Activated naive CD4-positive, alpha-beta T cell treated with anti-CD3 and anti-CD28 coated beads for 36 hours (primary cell): Measurements from ENCODE around the gene CTSF. TPM values are rescaled to one million over a fixed set of nuclear protein-coding genes. Genes with fewer than 3 reads are reported as not detected.
"Not testable (repeated sequence)": the region's sequence is repeated elsewhere in the genome, so short reads cannot be mapped to it uniquely, and the experiment has no call there.

Experiments
- CTCF ChIA-PET: fragments of 350-600 bp; sonication (Branson Sonifier 250); formaldehyde crosslinking; loops from one replicate; lab custom pipeline; 2021; ENCODE audit warnings: antibody characterized with exemption; lab: Charles Lee
- DNase-seq: peaks from one replicate; pipeline ENCODE4 v3.0.0-alpha.2; 2020
- H3K27ac Mint-ChIP-seq: one replicate; pipeline ENCODE4 v1.8.0; 2021; ENCODE audit warnings: mild to moderate bottlenecking, mixed read lengths
- H3K27me3 Mint-ChIP-seq: one replicate; pipeline ENCODE4 v1.8.0; 2021; ENCODE audit warnings: low read depth, mixed read lengths
- H3K36me3 Mint-ChIP-seq: one replicate; pipeline ENCODE4 v1.8.0; 2021; ENCODE audit warnings: low read depth, mixed read lengths
- H3K4me1 Mint-ChIP-seq: one replicate; pipeline ENCODE4 v1.8.0; 2021; ENCODE audit warnings: low read depth, mixed read lengths
- H3K4me3 Mint-ChIP-seq: one replicate; pipeline ENCODE4 v1.8.0; 2021; ENCODE audit warnings: mild to moderate bottlenecking, moderate library complexity, mixed read lengths
- H3K9me3 Mint-ChIP-seq: one replicate; pipeline ENCODE4 v1.8.0; 2021; ENCODE audit warnings: mixed read lengths
- intact Hi-C: fragments of 100-400 bp; cut with micrococcal nuclease; formaldehyde crosslinking; loops from one replicate; pipeline ENCODE4 v1.15.1; 2023
- total RNA-seq, 2 experiments: library from RNA; stranded (reverse); gene quantifications; one replicate each; pipeline ENCODE4 v1.2.3, GENCODE V29; 2021

The CTSF gene
- total RNA-seq, 2 experiments from 2014 or later: 0.64 to 0.96 TPM

DNA sequence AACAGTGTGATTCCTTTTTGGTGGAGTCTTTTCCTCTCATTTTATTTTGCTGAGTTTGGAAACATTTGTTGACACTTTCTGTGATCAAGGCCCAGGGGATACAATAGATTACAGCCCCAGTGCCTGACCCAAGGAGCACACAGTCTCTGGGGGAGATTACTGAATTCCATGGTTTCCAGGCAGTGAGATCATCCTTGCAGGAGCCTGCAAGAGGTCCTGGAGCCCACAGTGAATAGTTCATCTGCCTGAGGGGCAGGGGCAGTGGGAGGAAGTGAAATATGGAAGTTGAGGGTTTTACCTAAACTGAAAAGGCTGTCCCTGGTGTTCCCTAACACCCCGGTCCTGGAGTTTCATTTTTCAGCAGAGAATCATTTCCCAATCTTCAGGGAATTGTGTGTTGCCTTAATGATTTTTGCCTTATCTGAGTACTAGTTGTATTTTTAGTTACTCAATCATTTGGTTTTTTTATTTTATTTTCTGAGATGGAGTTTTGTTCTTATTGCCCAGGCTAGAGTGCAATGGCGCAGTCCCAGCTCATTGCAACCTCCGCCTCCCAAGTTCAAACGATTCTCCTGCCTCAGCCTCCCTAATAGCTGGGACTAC, 32.3 kb upstream of the CTSF start:
- intact Hi-C loops: no loop called here
- DNase-seq: no peak
- no peak overlapping the region for H3K27ac Mint-ChIP-seq
- no peaks in the 10 kb centered on the region for H3K9me3 Mint-ChIP-seq
- H3K4me3 Mint-ChIP-seq: no peak overlapping the region
- CTCF ChIA-PET: no interaction called here
- no peaks in the 10 kb centered on the region for H3K27me3 Mint-ChIP-seq
- peaks cover 7% of the 10 kb centered on the region for H3K36me3 Mint-ChIP-seq
- H3K4me1 Mint-ChIP-seq: peaks cover 4% of the 10 kb centered on the region

DNA sequence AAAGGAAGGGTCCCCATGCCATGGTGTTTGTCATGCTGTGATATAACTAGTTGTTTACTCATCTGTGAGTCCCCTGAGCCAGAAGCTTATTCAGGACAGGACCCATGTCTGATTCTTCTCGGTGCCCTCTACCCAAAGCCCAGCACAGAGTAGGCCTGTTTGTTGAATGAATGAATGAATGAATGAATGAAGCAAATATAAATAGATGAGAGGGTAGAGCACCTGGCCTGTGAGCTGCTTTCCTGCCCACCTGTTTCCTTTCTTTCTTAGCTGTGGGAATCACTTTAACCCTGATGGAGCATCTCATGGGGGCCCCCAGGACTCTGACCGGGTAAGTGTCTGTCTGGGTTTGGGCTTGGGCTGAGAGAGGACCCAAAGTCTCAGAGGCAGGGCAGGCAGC, 31.8 kb upstream of the CTSF start:
- H3K27ac Mint-ChIP-seq: no peak overlapping the region

GRCh38 chr11:66598993-66599392, 30.6 kb upstream of the CTSF start:
- intact Hi-C loops: no loop called here
- H3K4me1 Mint-ChIP-seq: peaks cover 16% of the 10 kb centered on the region
- CTCF ChIA-PET: interaction anchor here (0.6 kb wide), 1 partner anchor 406 kb away, joined by 7 read pairs; no protein-coding TSS in a partner anchor
- no peak overlapping the region for H3K27ac Mint-ChIP-seq
- no peak for DNase-seq
- no peak overlapping the region for H3K4me3 Mint-ChIP-seq
- H3K36me3 Mint-ChIP-seq: peaks cover 5% of the 10 kb centered on the region
- no peaks in the 10 kb centered on the region for H3K9me3 Mint-ChIP-seq
- H3K27me3 Mint-ChIP-seq: no peaks in the 10 kb centered on the region

More for the DNA sequence above, 31.8 kb upstream of the CTSF start:
- peaks cover 9% of the 10 kb centered on the region for H3K4me1 Mint-ChIP-seq
- no peaks in the 10 kb centered on the region for H3K9me3 Mint-ChIP-seq
- DNase-seq: no peak
- intact Hi-C loops: no loop called here
- H3K4me3 Mint-ChIP-seq: no peak overlapping the region
- H3K36me3 Mint-ChIP-seq: peaks cover 7% of the 10 kb centered on the region
- CTCF ChIA-PET: interaction anchor here (0.6 kb wide), 1 partner anchor 20 kb away, joined by 3 read pairs; no protein-coding TSS in a partner anchor
- H3K27me3 Mint-ChIP-seq: no peaks in the 10 kb centered on the region

DNA sequence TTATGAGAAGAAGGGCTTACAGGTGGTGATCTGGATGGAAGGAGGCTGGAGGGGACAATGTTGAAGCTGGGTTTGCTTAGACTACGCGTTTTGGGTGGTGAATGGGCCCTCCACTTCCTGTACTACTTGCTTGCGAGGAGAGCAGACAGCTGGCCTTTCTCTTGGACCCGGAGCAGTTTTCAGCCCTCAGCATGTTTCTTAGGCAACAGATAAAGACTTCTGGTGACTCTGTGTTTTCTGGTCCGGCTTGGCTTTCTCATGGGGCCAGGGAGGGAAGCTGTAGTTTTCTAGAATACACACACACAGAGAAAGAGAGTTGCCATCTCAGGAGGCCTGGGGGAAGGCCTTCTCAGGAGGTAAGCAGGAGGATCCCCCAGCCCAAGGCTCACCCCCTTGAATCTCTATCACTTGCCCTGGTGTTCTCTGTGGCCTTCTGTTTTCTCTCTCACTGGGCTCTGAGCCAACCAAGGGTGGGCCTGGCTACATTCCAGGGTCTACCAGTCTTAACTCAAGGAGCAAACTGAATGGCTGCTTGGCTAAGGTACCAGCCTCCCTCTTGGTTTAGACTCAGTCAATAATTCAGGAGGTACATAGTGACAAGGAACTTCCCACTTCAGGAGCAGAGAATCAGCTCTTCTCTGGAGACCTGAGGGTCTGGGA, 27.0 kb upstream of the CTSF start:
- no peaks in the 10 kb centered on the region for H3K27me3 Mint-ChIP-seq
- CTCF ChIA-PET: interaction anchor here (0.7 to 1.5 kb wide), 3 partner anchors 16 to 49 kb away, joined by 3 to 5 read pairs (median 4); partner anchors contain the start of gene ACTN3
- peaks cover 5% of the 10 kb centered on the region for H3K36me3 Mint-ChIP-seq
- peaks cover 30% of the 10 kb centered on the region for H3K4me1 Mint-ChIP-seq
- DNase-seq: peak; percentile 11
- H3K9me3 Mint-ChIP-seq: no peaks in the 10 kb centered on the region
- intact Hi-C loops: no loop called here
- H3K27ac Mint-ChIP-seq: peak overlapping the region; percentile 48
- H3K4me3 Mint-ChIP-seq: peak overlapping the region; percentile 57

DNA sequence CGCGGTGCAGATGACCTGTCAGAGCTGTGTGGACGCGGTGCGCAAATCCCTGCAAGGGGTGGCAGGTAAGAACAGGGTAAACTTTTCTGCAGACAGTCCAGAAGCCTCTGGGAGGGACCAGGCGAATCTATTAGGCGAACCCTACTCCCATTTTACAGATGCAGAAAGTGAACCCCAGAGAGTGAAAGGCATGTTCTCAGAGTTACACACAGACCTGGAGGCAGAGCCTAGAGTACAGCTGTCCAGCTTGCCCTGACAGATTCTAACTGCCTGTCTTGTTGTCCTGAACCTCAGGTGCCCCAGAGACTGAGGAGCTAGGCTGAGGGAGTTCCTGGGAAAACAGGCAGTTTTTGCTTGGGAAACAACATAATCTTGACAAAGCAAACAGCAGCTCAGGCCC, 25.2 kb upstream of the CTSF start:
- Mint-ChIP-seq H3K27me3 (no peaks in the 10 kb centered on the region), H3K27ac (peak overlapping the region; percentile 98), H3K9me3 (no peaks in the 10 kb centered on the region), H3K36me3 (peaks cover 5% of the 10 kb centered on the region), H3K4me3 (peak overlapping the region; percentile 100), H3K4me1 (peaks cover 30% of the 10 kb centered on the region)
- CTCF ChIA-PET: interaction anchor here (1.0 to 1.6 kb wide), 3 partner anchors 84 to 100 kb away, joined by 3 to 4 read pairs (median 3); partner anchors contain the start of gene RBM4B
- intact Hi-C loops: loop anchor here (1.0 kb wide), 3 partner anchors 23 to 85 kb away; partner anchors contain the start of genes RBM14 and RBM4
- no peak for DNase-seq

DNA sequence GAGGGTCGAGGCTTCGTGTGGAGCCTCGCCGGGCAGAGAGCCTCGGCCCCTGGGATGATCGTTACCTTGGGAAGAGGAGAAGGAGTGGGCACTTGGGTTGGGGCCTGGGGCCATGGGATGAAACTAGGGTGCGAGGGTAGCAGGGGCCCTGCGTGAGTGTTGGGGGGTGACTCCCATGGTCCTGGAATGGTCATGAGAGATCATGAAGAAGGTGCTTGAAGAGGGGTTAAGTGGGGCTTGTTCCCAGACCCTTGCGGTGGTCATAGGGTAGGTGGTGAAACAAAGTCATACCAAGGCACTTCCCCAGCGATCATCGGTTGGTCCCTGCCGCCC, 24.9 kb upstream of the CTSF start:
- intact Hi-C loops: loop anchor here (1.0 kb wide), 3 partner anchors 23 to 85 kb away; partner anchors contain the start of genes RBM14 and RBM4
- no peaks in the 10 kb centered on the region for H3K9me3 Mint-ChIP-seq
- CTCF ChIA-PET: interaction anchor here (1.3 to 2.0 kb wide), 5 partner anchors 12 to 100 kb away, joined by 3 to 8 read pairs (median 4); partner anchors contain the start of genes RBM4 and RBM4B
- H3K36me3 Mint-ChIP-seq: peaks cover 5% of the 10 kb centered on the region
- DNase-seq: no peak
- H3K4me3 Mint-ChIP-seq: peak overlapping the region; percentile 100
- no peaks in the 10 kb centered on the region for H3K27me3 Mint-ChIP-seq
- H3K4me1 Mint-ChIP-seq: peaks cover 30% of the 10 kb centered on the region
- peak overlapping the region; percentile 98 for H3K27ac Mint-ChIP-seq

DNA sequence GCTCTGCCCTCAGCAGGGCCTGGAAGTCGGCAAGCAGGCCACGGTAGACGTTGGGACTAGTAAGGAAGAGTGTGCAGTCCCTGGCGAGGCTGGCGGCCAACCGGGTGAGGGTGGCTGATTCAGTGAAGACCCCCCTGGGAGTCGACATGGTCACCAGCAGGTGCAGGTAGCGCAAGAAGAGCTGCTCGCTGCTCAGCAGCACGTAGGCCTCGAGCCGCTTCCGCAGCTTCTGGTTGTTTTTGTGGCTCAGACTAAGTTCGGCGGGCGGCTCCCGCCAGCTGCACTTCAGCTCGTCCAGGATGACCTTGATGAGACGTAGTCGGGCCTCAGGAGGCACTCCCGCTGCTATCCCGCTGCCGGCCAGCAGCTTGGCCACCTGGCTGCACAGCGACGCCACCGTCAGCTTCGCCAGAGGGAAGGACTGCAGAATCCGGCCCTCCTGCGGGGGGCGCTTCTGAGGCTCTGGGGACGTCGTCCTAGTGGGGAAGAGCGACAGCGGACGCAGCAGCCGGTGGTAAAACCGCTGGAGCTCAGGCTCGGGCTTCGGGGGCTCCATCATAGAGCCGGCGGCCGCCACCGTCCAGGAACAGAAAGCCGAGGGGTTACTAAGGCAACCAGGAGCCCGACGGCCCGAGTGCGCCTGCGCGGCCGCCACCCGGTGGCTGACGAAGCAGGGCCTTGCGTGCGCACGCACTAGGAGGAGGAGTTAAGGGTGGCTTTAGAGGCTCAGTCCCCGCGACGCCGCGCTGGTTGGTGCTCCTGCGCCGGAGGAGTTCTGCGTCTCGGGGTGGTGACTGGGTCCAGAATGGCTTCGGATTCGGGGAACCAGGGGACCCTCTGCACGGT, 24.3 kb upstream of the CTSF start, which contains the start of the genes CCDC87 and CCS:
CCDC87 (minus strand) TSS at position 607 of the 846 bp plus-strand sequence; CDS start at position 559, 48 bp downstream.
CCS (plus strand) TSS at position 729 of the 846 bp plus-strand sequence; CDS start at position 806, 77 bp downstream.
- H3K9me3 Mint-ChIP-seq: no peaks in the 10 kb centered on the region
- peak within 1 kb of the TSS; percentile 100 for H3K4me3 Mint-ChIP-seq
- peak; percentile 98 for DNase-seq
- CTCF ChIA-PET: interaction anchor here (0.5 to 2.0 kb wide), 16 partner anchors 10 to 382 kb away, joined by 3 to 8 read pairs (median 3); partner anchors contain the start of genes RBM4 and RBM4B
- H3K4me1 Mint-ChIP-seq: peaks cover 30% of the 10 kb centered on the region
- intact Hi-C loops: loop anchor here (1.0 kb wide), 3 partner anchors 24 to 86 kb away; partner anchors contain the start of genes RBM14 and RBM4
- peak within 1 kb of the TSS; percentile 98 for H3K27ac Mint-ChIP-seq
- no peaks in the 10 kb centered on the region for H3K27me3 Mint-ChIP-seq
- peaks cover 5% of the 10 kb centered on the region for H3K36me3 Mint-ChIP-seq

DNA sequence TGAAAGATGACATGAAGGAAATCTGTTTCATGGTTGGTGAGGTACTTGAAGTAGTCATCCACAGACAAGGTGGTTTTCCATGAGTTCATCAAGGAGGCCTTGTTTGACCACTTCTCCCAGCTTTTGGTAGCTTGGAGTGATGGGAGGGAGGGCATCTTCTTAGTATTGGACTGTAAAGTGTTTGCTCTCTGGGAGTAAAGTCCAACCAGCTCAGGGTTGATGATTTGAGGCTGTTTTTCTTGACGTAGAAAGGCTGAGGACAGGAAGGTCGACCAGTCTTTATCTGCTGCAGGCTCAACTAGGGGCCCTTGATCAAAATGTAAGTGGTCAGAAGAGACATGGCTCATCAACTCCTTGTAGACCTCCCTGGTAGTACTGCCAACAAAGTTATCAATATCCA, 22.8 kb upstream of the CTSF start:
- H3K36me3 Mint-ChIP-seq: peaks cover 5% of the 10 kb centered on the region
- CTCF ChIA-PET: interaction anchor here (1.3 to 2.0 kb wide), 3 partner anchors 10 to 86 kb away, joined by 4 to 8 read pairs (median 5); partner anchors contain the start of gene RBM4B
- H3K9me3 Mint-ChIP-seq: no peaks in the 10 kb centered on the region
- no peak for DNase-seq
- no peak overlapping the region for H3K4me3 Mint-ChIP-seq
- intact Hi-C loops: no loop called here
- H3K4me1 Mint-ChIP-seq: peaks cover 28% of the 10 kb centered on the region
- H3K27me3 Mint-ChIP-seq: no peaks in the 10 kb centered on the region
- H3K27ac Mint-ChIP-seq: no peak overlapping the region

DNA sequence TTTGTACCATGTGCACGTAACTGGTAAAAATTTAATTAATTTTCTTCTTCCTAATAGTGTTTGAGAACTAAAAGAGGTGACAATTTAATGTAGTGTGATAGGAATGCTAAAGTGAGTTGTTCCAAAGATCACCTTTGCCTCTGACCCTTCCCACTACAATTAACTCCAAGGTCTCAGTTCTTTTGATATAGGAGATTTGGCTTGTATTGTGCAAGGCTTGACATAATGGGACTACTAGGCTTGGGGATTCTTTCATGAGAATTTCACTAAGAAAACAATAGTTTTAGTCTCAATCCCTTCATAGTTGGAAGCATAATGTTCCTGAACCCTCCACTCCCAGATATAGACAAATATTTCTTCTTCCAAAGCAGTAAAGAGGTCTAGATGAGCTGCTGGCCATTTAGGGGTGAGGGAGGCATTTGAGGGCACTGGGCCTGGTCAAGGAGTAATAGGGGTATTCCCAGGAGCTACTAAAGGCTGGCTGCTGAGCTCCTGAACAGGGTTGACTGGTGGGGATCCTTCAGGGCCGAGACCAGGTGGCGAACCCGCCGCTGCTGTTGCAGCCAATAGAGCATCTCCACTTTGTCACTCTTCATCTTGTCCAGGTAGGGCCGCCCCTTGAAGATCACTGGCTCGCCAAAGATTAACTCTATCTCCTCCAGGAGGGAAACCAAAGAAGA, 21.7 kb upstream of the CTSF start:
- peaks cover 5% of the 10 kb centered on the region for H3K36me3 Mint-ChIP-seq
- H3K27me3 Mint-ChIP-seq: no peaks in the 10 kb centered on the region
- no peak overlapping the region for H3K4me3 Mint-ChIP-seq
- DNase-seq: no peak
- intact Hi-C loops: no loop called here
- H3K9me3 Mint-ChIP-seq: no peaks in the 10 kb centered on the region
- CTCF ChIA-PET: interaction anchor here (0.6 to 1.7 kb wide), 6 partner anchors 12 to 189 kb away, joined by 3 to 6 read pairs (median 4); partner anchors contain the start of gene RBM4B
- H3K4me1 Mint-ChIP-seq: peaks cover 21% of the 10 kb centered on the region
- H3K27ac Mint-ChIP-seq: no peak overlapping the region

DNA sequence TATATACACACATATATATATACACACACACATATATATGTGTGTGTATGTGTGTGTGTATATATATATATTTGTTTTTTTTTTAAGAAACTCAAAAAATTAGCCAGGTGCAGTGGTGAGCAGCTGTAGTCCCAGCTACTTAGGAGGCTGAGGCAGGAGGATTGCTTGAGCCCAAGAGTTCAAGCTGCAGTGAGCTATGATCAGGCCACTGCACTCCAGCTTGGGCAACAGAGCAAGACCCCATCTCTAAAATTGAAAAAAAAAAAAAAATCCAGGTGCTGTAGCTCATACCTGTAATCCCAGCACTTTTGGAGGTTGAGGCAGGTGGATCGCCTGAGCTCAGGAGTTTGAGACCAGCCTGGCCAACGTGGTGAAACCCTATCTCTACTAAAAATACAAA, 20.9 kb upstream of the CTSF start:
- CTCF ChIA-PET: interaction anchor here (0.6 to 0.8 kb wide), 3 partner anchors 14 to 63 kb away, joined by 3 to 5 read pairs (median 3); no protein-coding TSS in a partner anchor
- H3K27ac Mint-ChIP-seq, H3K27me3 Mint-ChIP-seq, H3K9me3 Mint-ChIP-seq, H3K4me3 Mint-ChIP-seq, H3K36me3 Mint-ChIP-seq, intact Hi-C loops, DNase-seq: not testable (repeated sequence)
- H3K4me1 Mint-ChIP-seq: peaks cover 15% of the 10 kb centered on the region

- CTCF ChIA-PET: interaction anchor here (1.1 kb wide), 1 partner anchor 9 kb away, joined by 4 read pairs; no protein-coding TSS in a partner anchor
- Mint-ChIP-seq H3K27me3 (no peaks in the 10 kb centered on the region), H3K4me1 (peaks cover under 1% of the 10 kb centered on the region), H3K9me3 (peaks cover 5% of the 10 kb centered on the region), H3K4me3 (no peak overlapping the region), H3K36me3 (no peaks in the 10 kb centered on the region), H3K27ac (no peak overlapping the region)
- intact Hi-C loops: no loop called here
- DNase-seq: no peak
These were observed 17.7 kb upstream of the CTSF start for GRCh38 chr11:66586136-66586535.
